T-helper 17 cell (primary cell): Measurements from ENCODE around the gene COPG2. TPM values are rescaled to one million over a fixed set of nuclear protein-coding genes. Genes with fewer than 3 reads are reported as not detected.
"Not testable (repeated sequence)": the region's sequence is repeated elsewhere in the genome, so short reads cannot be mapped to it uniquely, and the experiment has no call there.

ENCODE experiments used
- ATAC-seq: fragments of 150-1000 bp; cut with Tn5 transposase; 2 replicates; pipeline ENCODE4 v1.10.0; 2021; ENCODE audit warnings: mild to moderate bottlenecking, moderate library complexity
- DNase-seq, 3 donors: peaks; one replicate each; pipeline versions ENCODE4 v3.0.0 to v3.0.0-alpha.2; 2020 to 2021
- H3K9me3 ChIP-seq: one replicate; pipeline ENCODE4 v1.7.0; 2013; ENCODE audit warnings: low read length, mild to moderate bottlenecking; ENCODE audit not compliant: control insufficient read depth, poor library complexity, severe bottlenecking
- H3K27ac Mint-ChIP-seq: one replicate; pipeline ENCODE4 v1.8.0; 2022; ENCODE audit warnings: mild to moderate bottlenecking, moderate library complexity, mixed read lengths
- H3K27me3 Mint-ChIP-seq: one replicate; pipeline ENCODE4 v1.8.0; 2022; ENCODE audit warnings: mixed read lengths
- H3K36me3 Mint-ChIP-seq: one replicate; pipeline ENCODE4 v1.8.0; 2022; ENCODE audit warnings: low read depth, mixed read lengths
- H3K4me1 Mint-ChIP-seq: one replicate; pipeline ENCODE4 v1.8.0; 2022; ENCODE audit warnings: mild to moderate bottlenecking, mixed read lengths
- H3K4me3 Mint-ChIP-seq: one replicate; pipeline ENCODE4 v1.8.0; 2022; ENCODE audit warnings: mild to moderate bottlenecking, moderate library complexity, mixed read lengths
- total RNA-seq, 4 donors: library from RNA in 2 of 4; stranded (reverse) in 2 of 4; gene quantifications; one replicate each; pipeline ENCODE4 v1.2.3 and lab custom pipeline; 2022 to 2026

COPG2 gene
- total RNA-seq, 2 donors from 2014 or later: 7.6 to 8.7 TPM

DNA sequence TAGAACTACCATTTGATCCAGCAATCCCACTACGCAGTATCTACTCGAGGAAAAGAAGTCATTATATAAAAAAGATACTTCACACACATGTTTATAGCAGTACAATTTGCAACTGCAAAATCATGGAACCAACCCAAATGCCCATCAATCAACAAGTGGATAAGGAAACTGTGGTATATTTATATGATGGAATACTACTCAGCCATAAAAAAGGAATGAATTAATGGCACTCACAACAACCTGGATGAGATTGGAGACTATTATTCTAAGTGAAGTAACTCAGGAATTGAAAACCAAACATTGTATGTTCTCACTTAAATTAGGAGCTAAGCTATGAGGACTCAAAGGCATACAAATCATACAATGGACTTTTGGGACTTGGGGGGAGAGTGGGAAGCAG lies 82.6 kb downstream of the COPG2 start:
- not testable (repeated sequence) for H3K27me3 Mint-ChIP-seq, DNase-seq, ATAC-seq, H3K27ac Mint-ChIP-seq, H3K36me3 Mint-ChIP-seq, H3K4me3 Mint-ChIP-seq, H3K9me3 ChIP-seq, H3K4me1 Mint-ChIP-seq

GRCh38 chr7:130575110-130575509 lies 93.4 kb downstream of the COPG2 start:
- not testable (repeated sequence) for H3K36me3 Mint-ChIP-seq, H3K9me3 ChIP-seq, H3K27ac Mint-ChIP-seq, H3K4me1 Mint-ChIP-seq, H3K4me3 Mint-ChIP-seq, ATAC-seq, DNase-seq, H3K27me3 Mint-ChIP-seq

GRCh38 chr7:130570144-130570543 lies 98.4 kb downstream of the COPG2 start:
- H3K27me3 Mint-ChIP-seq, ATAC-seq, H3K27ac Mint-ChIP-seq, H3K4me1 Mint-ChIP-seq, H3K4me3 Mint-ChIP-seq, DNase-seq, H3K9me3 ChIP-seq, H3K36me3 Mint-ChIP-seq: not testable (repeated sequence)

GRCh38 chr7:130566898-130567280 lies 101.7 kb downstream of the COPG2 start:
- H3K36me3 Mint-ChIP-seq: peaks cover 5% of the 10 kb centered on the region
- no peaks in the 10 kb centered on the region for H3K27me3 Mint-ChIP-seq
- ATAC-seq (no peak), DNase-seq (no peak)
- no peak overlapping the region for H3K27ac Mint-ChIP-seq
- H3K4me3 Mint-ChIP-seq: no peak overlapping the region
- H3K4me1 Mint-ChIP-seq: no peaks in the 10 kb centered on the region
- no peaks in the 10 kb centered on the region for H3K9me3 ChIP-seq

DNA sequence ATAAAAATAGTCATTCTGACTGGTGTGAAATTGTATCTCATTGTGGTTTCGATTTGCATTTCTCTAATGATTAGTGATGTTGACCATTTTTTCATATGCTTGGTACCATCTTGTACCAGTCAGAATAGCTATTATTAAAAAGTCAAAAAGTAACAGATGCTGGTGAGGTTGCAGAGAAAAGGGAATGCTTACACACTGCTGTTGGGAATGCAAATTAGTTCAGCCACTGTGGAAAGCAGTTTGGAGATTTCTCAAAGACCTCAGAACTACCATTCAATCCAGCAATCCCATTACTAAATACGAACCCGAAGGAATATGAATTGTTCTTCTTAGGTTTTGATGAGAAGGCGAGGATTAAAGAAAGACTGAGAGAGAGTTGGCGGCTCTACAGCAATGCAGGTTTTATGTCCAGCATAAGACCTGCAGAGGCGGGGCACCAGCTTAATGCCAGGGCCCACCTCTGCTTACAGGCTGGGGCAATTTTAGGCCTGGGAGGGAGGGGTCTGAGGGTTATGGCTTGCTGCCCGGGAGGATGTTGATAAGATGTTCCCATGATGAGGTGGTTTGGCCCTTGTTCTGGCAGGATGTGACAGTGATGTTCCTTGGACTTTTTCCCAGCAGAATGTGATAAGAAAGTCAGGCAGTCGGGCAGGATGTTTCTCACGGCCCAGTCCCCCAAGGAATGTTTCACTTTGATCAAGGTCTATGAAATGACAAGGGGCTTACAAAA lies 102.2 kb downstream of the COPG2 start:
- Mint-ChIP-seq H3K27me3 (no peaks in the 10 kb centered on the region), H3K36me3 (peaks cover 5% of the 10 kb centered on the region), H3K4me1 (no peaks in the 10 kb centered on the region), H3K27ac (no peak overlapping the region), H3K4me3 (no peak overlapping the region)
- H3K9me3 ChIP-seq: no peaks in the 10 kb centered on the region
- no peak for DNase-seq
- no peak for ATAC-seq

- Mint-ChIP-seq H3K27me3 (no peaks in the 10 kb centered on the region), H3K4me3 (no peak overlapping the region), H3K4me1 (peaks cover 3% of the 10 kb centered on the region), H3K27ac (no peak overlapping the region), H3K36me3 (no peaks in the 10 kb centered on the region)
- DNase-seq (no peak), ATAC-seq (no peak)
- H3K9me3 ChIP-seq: no peaks in the 10 kb centered on the region
These were observed 107.6 kb downstream of the COPG2 start for GRCh38 chr7:130560972-130561371.

DNA sequence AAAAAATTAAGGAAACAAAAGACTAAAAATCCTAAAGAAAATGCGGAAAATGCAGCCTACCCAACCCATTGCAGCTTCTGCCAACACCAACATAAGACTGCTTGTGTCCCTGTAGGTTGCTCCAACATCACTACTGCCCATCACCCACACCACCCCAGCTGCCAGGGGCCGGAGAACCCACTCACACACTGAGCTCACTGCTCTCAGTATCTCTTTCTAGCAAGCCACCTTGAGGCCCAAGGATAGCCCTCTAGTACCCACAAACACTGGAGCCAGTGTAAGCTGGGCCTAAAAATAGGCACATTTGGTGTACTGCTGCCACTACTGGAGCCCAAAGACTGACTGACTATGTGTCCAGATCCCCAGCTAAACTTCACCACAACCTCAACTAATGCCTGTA lies 109.4 kb downstream of the COPG2 start:
- no peak overlapping the region for H3K27ac Mint-ChIP-seq
- no peaks in the 10 kb centered on the region for H3K27me3 Mint-ChIP-seq
- DNase-seq (no peak), ATAC-seq (no peak)
- no peak overlapping the region for H3K4me3 Mint-ChIP-seq
- no peaks in the 10 kb centered on the region for H3K9me3 ChIP-seq
- H3K36me3 Mint-ChIP-seq: peaks cover 2% of the 10 kb centered on the region
- H3K4me1 Mint-ChIP-seq: peaks cover 3% of the 10 kb centered on the region

DNA sequence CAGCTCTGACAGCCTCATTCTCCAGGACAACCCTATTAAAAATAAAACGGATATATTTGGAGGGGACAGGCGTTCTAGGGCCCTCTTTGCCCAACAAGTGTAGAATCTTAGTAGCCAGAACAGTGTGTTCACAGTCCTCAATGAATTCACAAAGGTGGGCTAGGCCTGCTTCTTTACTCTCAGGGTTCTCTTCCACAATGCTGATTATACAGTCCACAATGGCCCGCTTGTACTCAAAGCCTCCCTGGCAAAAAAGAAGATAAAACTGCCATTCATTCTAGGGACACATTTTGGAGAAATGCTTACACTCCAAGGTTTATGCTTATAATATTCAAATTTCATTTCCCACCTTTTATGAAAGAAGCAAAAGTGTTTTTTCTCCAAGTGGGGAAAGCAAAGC lies 114.1 kb downstream of the COPG2 start:
- Mint-ChIP-seq H3K4me3 (no peak overlapping the region), H3K27me3 (no peaks in the 10 kb centered on the region), H3K27ac (no peak overlapping the region), H3K36me3 (peaks cover 12% of the 10 kb centered on the region), H3K4me1 (no peaks in the 10 kb centered on the region)
- no peaks in the 10 kb centered on the region for H3K9me3 ChIP-seq
- ATAC-seq (no peak), DNase-seq (no peak)

DNA sequence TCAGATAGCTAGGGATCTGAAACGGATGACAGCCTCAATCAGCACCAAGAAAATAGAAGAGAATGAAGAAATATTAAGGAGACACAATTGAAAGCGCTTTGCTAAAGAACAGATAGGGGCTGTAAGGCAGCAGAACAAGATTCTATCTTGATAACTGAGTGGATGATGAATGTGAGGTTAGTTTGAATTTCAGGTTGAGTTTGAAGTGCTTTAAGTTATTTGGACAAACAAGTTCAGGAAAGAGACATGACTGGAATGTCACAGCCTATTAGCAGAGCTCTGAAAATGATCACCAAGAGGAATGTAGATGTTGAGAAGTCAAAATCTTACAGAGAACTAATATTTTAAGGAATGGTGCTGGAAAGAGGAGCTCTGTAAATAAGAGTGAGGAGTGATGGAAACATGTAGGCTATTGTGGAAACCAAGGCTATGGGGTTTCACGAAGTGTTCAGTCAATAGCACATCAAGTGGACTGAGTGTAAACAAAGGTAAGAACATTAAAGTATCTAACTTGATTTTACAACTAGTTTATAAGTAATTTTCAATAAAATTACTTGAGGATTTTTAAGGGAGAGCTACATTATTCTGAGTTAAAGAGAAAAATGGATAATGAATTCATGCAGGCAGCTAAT lies 115.0 kb downstream of the COPG2 start:
- H3K27ac Mint-ChIP-seq: no peak overlapping the region
- H3K27me3 Mint-ChIP-seq: no peaks in the 10 kb centered on the region
- no peak for ATAC-seq
- H3K4me1 Mint-ChIP-seq: no peaks in the 10 kb centered on the region
- H3K4me3 Mint-ChIP-seq: no peak overlapping the region
- no peak for DNase-seq
- peaks cover 12% of the 10 kb centered on the region for H3K36me3 Mint-ChIP-seq
- H3K9me3 ChIP-seq: no peaks in the 10 kb centered on the region

DNA sequence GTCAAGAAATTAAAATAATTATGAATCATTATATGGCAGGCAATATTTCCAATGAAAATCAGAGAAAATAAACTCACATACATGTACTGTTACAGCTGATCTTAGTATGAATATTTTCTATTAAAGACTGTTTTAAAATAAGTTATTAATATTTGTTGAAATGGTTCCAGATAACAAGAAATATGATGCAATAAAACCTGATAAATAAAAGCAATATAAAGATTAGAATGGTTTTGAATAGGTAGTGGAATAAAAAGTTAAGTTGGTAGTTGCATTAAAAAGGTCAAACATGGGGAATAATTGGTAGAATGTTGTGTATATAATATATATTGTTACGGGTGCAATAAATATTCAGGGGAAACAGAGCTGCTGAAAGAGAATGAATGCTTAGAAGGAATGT lies 124.2 kb downstream of the COPG2 start:
- DNase-seq (no peak), ATAC-seq (no peak)
- H3K36me3 Mint-ChIP-seq: peaks cover 4% of the 10 kb centered on the region
- H3K4me1 Mint-ChIP-seq: no peaks in the 10 kb centered on the region
- no peaks in the 10 kb centered on the region for H3K9me3 ChIP-seq
- no peak overlapping the region for H3K27ac Mint-ChIP-seq
- H3K4me3 Mint-ChIP-seq: no peak overlapping the region
- H3K27me3 Mint-ChIP-seq: no peaks in the 10 kb centered on the region

DNA sequence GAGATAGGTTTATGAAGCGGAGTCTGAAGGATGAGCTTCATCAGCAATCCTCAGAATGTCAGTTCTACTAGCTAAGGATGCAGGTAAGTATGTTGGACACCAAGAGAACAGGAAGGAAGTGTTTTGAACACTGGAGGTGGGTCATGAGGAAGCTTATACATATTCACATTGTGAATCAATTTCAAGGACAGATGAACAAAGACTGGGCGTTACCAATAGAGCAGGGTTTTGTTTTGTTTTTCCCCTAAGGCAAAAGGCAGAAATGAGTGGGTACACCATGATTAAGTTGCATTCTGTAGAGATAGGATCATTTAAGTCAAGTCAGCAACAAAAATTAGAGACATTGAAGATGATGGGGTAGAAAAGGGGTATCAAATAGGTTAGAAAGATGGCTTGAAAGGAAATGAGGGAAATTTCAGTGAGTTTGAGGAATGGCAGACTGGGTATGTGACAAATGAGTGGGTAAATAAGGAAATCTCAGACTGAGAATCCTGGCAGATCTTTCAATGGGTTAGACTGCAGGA lies 125.0 kb downstream of the COPG2 start:
- Mint-ChIP-seq H3K27me3 (no peaks in the 10 kb centered on the region), H3K27ac (no peak overlapping the region), H3K36me3 (peaks cover 4% of the 10 kb centered on the region), H3K4me1 (no peaks in the 10 kb centered on the region), H3K4me3 (no peak overlapping the region)
- ATAC-seq (no peak), DNase-seq (no peak)
- no peaks in the 10 kb centered on the region for H3K9me3 ChIP-seq

- not testable (repeated sequence) for H3K4me1 Mint-ChIP-seq, H3K9me3 ChIP-seq, H3K36me3 Mint-ChIP-seq, H3K27me3 Mint-ChIP-seq, H3K4me3 Mint-ChIP-seq, H3K27ac Mint-ChIP-seq, DNase-seq, ATAC-seq
These were observed 126.3 kb downstream of the COPG2 start for GRCh38 chr7:130542297-130542696.

GRCh38 chr7:130541287-130541686 lies 127.3 kb downstream of the COPG2 start:
- not testable (repeated sequence) for H3K36me3 Mint-ChIP-seq, ATAC-seq, H3K4me1 Mint-ChIP-seq, H3K27ac Mint-ChIP-seq, H3K4me3 Mint-ChIP-seq, H3K9me3 ChIP-seq, H3K27me3 Mint-ChIP-seq, DNase-seq

GRCh38 chr7:130537894-130538293 lies 130.7 kb downstream of the COPG2 start:
- not testable (repeated sequence) for H3K4me1 Mint-ChIP-seq, H3K36me3 Mint-ChIP-seq, H3K27ac Mint-ChIP-seq, ATAC-seq, H3K4me3 Mint-ChIP-seq, H3K9me3 ChIP-seq, H3K27me3 Mint-ChIP-seq, DNase-seq
